Chondrocyte (in vitro differentiated cells): ENCODE data around the gene C19orf81. TPM values are rescaled to one million over a fixed set of nuclear protein-coding genes. Genes with fewer than 3 reads are reported as not detected.

Source experiments
- DNase-seq: peaks from one replicate; pipeline ENCODE4 v3.0.0; 2021; ENCODE audit warnings: mixed read lengths, low spot score
- H3K27ac Mint-ChIP-seq: one replicate; pipeline ENCODE4 v1.8.0; 2021; ENCODE audit warnings: mild to moderate bottlenecking, moderate library complexity, mixed read lengths; ENCODE audit not compliant: unreplicated experiment
- H3K27me3 Mint-ChIP-seq: 2 replicates; pipeline ENCODE4 v1.8.0; 2021; ENCODE audit warnings: low read depth, mixed read lengths
- H3K36me3 Mint-ChIP-seq: 2 replicates; pipeline ENCODE4 v1.8.0; 2021; ENCODE audit warnings: low read depth, mixed read lengths
- H3K4me1 Mint-ChIP-seq: 2 replicates; pipeline ENCODE4 v1.8.0; 2021; ENCODE audit warnings: low read depth, mild to moderate bottlenecking, mixed read lengths
- H3K4me3 Mint-ChIP-seq: one replicate; pipeline ENCODE4 v1.8.0; 2021; ENCODE audit warnings: mild to moderate bottlenecking, moderate library complexity, mixed read lengths; ENCODE audit not compliant: unreplicated experiment
- H3K9me3 Mint-ChIP-seq: 2 replicates; pipeline ENCODE4 v1.8.0; 2021; ENCODE audit warnings: low read depth, mixed read lengths
- total RNA-seq: library from RNA; stranded (reverse); gene quantifications from 3 replicates; pipeline ENCODE4 v1.2.1, GENCODE V29; 2021
- TF ChIP-seq, protein P1 (sequence below): fragments of 200-600 bp; sonication (generic); IDR thresholded peaks from 2 replicates; pipeline ENCODE4 v1.5.0; 2021; ENCODE audit warnings: antibody characterized with exemption, mild to moderate bottlenecking, moderate library complexity

C19orf81 gene
- total RNA-seq, 1 donor from 2014 or later = 4.3 TPM

DNA sequence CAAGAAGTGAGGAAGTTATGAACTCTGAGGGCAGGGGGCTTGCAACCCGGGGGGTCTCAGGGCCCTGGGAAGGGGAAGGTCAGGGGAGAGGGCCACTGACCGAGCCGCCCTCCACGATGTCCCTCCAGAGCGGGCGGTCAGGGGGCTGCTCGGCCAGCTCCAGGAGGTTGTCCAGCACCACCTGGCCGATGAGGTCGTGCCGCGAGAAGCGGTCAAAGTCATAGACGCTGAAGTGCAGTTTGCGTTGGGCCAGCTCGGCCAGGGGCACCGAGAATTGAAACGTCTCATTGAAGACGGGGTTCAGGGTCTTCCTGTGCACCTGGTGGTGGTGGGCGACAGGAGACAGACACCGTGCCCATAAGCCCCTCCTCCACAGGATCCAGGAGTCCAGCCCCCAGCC lies 20.1 kb upstream of the C19orf81 start:
- Mint-ChIP-seq H3K9me3 (peaks cover 9% of the 10 kb centered on the region), H3K36me3 (peaks cover 2% of the 10 kb centered on the region)

DNA sequence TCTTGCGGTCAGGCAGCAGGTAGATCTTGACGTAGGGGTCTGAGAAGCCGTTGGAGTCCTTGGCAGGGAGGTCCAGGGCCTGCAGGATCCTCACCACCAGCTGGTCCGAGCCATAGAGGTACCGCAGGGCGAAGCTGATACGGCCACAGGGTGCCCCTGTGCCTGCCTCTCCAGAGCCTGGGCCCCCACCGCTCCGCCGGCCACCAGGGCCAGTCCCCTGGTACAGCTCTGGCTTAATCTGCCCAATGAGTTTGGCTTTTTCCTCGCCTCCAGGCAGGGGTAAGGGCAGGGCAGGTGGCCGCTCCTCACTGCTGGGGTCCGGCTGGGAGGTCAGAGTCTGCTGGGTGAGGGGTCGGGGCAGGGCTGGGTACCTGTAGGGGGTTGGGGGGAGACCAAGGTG lies 19.4 kb upstream of the C19orf81 start:
- H3K4me3 Mint-ChIP-seq = no peak overlapping the region
- peaks cover 20% of the 10 kb centered on the region for H3K27me3 Mint-ChIP-seq
- no peak overlapping the region for H3K27ac Mint-ChIP-seq
- H3K36me3 Mint-ChIP-seq = peaks cover 2% of the 10 kb centered on the region
- DNase-seq = no peak
- no peaks in the 10 kb centered on the region for H3K4me1 Mint-ChIP-seq
- peaks cover 10% of the 10 kb centered on the region for H3K9me3 Mint-ChIP-seq
- TF ChIP-seq, protein P1, sequence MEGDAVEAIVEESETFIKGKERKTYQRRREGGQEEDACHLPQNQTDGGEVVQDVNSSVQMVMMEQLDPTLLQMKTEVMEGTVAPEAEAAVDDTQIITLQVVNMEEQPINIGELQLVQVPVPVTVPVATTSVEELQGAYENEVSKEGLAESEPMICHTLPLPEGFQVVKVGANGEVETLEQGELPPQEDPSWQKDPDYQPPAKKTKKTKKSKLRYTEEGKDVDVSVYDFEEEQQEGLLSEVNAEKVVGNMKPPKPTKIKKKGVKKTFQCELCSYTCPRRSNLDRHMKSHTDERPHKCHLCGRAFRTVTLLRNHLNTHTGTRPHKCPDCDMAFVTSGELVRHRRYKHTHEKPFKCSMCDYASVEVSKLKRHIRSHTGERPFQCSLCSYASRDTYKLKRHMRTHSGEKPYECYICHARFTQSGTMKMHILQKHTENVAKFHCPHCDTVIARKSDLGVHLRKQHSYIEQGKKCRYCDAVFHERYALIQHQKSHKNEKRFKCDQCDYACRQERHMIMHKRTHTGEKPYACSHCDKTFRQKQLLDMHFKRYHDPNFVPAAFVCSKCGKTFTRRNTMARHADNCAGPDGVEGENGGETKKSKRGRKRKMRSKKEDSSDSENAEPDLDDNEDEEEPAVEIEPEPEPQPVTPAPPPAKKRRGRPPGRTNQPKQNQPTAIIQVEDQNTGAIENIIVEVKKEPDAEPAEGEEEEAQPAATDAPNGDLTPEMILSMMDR = no peak

More for the DNA sequence above, 20.1 kb upstream of the C19orf81 start:
- H3K4me1 Mint-ChIP-seq = no peaks in the 10 kb centered on the region
- H3K27me3 Mint-ChIP-seq = peaks cover 20% of the 10 kb centered on the region
- no peak for DNase-seq
- TF ChIP-seq, protein P1 = no peak
- H3K27ac Mint-ChIP-seq = no peak overlapping the region
- no peak overlapping the region for H3K4me3 Mint-ChIP-seq

DNA sequence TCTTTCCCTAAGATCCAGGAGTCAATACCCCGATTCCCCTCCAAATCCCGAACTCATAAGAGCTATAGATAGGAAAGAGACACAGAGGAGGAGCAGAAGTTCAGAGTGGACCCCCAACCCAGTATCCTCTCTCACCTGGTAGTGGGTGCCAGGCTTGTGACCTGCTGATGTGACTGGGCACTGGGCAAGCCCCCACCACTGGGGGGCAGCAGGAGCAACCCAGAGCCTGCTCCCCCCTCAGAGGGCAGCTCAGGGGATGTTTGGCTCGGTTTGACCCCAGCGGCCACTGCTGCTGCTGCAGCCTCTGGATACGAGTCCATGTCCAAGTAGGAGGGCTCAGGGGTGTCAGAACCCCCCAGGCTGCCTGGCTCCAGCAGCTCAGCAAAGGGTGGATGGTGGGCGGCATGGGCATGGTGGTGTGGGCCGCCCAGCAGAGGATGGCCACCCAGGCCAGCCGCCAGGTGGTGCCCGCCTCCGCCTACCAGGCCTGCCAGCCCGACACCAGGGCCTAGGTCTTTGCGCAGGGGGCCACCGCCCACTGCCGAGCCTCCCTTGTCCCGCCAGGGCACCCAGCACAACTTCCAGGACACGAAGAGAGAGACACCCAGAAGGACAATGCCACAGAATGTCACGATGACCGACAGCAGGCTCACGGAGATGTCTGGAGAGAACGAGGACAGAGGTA lies 17.0 kb upstream of the C19orf81 start:
- Mint-ChIP-seq H3K27ac (no peak overlapping the region), H3K9me3 (peaks cover 18% of the 10 kb centered on the region), H3K4me3 (no peak overlapping the region), H3K27me3 (peaks cover 24% of the 10 kb centered on the region), H3K36me3 (peaks cover 2% of the 10 kb centered on the region), H3K4me1 (no peaks in the 10 kb centered on the region)
- DNase-seq = no peak
- TF ChIP-seq, protein P1 = no peak

DNA sequence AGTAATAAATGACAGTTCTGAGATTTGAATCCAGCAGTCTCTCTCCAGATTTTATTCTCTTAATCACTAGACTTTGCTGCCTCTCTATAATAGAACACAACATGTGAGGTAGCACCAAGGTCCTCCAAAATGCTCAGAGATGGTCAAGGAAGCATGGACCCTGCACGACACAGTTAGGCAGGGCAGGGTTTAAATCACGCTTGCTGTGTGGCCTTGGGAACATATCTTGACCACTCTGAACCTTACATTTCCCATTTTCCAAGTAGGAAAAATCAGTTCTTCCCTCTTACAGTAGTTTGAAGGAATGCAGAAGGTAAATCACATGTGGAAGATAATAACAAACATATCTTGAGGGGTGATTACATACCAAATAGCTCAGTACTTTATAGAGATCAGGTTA lies 15.9 kb upstream of the C19orf81 start:
- Mint-ChIP-seq H3K36me3 (peaks cover 2% of the 10 kb centered on the region), H3K9me3 (peaks cover 18% of the 10 kb centered on the region), H3K4me1 (no peaks in the 10 kb centered on the region), H3K4me3 (no peak overlapping the region), H3K27me3 (peaks cover 28% of the 10 kb centered on the region), H3K27ac (no peak overlapping the region)
- no peak for DNase-seq
- TF ChIP-seq, protein P1 = no peak

DNA sequence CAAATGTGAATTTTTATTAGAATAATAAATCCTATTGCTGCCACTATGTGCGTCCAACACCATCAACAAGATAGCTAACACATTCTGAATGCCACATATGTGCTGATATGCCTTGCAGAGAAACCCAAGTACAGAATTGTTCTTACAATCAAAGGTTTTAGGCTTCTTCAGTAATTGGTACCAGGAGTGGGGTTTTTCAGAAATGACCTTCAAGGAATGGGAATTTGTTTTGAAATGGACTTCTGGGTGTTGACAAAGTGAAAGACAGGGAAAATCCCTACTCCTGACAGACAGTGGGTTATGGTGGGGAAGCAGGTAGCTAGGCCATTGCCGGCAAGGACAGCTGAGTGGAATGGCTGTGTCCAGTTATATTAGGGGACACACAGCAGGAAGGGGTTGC lies 15.3 kb upstream of the C19orf81 start:
- Mint-ChIP-seq H3K4me1 (peaks cover 3% of the 10 kb centered on the region), H3K27ac (no peak overlapping the region), H3K36me3 (peaks cover 2% of the 10 kb centered on the region), H3K9me3 (peaks cover 18% of the 10 kb centered on the region), H3K4me3 (no peak overlapping the region), H3K27me3 (peaks cover 32% of the 10 kb centered on the region)
- no peak for DNase-seq
- TF ChIP-seq, protein P1 = no peak
